Astrocyte (in vitro differentiated cells and primary cell): ENCODE results near the gene TRDN.

Experiments used
- CTCF ChIP-seq: IDR thresholded peaks from 2 replicates; pipeline ENCODE4 v1.5.1; 2011; ENCODE audit warnings: low read depth, mild to moderate bottlenecking, inconsistent platforms, low read length, moderate library complexity; ENCODE audit not compliant: insufficient read depth
- EZH2 ChIP-seq: IDR thresholded peaks from 2 replicates; pipeline ENCODE4 v1.6.1; 2012; ENCODE audit warnings: mild to moderate bottlenecking, low read length, inconsistent platforms; ENCODE audit not compliant: insufficient read depth

DNA sequence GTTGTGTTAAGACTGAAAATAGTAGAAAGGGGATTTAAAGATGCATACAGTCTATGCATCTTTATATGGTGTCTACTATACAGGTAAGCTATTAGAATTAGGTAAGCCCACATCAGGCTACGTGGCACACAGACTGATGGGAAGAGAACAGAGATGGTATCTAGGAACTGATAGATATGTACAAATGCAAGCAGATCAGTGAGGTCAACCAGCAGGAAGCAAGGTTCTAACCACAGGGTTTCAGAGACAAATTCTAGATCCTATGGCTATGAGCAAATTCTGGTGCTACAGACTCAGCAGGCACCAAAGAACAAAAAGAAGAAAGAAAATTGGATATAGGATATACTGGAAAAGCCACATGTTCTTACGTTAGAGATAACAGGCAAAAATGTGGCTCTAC, 110.6 kb downstream of the TRDN start:
- TF ChIP-seq CTCF (no peak), EZH2 (no peak)
